Osteoblast (primary cell): ENCODE results near the gene RASSF1. TPM values are rescaled to one million over a fixed set of nuclear protein-coding genes. Genes with fewer than 3 reads are reported as not detected.

ENCODE experiments used
- DNase-seq: peaks from one replicate; pipeline ENCODE4 v3.0.0; 2011; ENCODE audit warnings: low spot score, mixed read lengths; ENCODE audit not compliant: insufficient read length; ENCODE audit errors: missing footprints
- H2AFZ ChIP-seq: 2 replicates; pipeline ENCODE4 v1.6.0; 2011; ENCODE audit warnings: mild to moderate bottlenecking, low read length
- H3K27ac ChIP-seq: 2 replicates; pipeline ENCODE4 v1.5.1; 2011; ENCODE audit warnings: mild to moderate bottlenecking, low read depth, low read length, moderate library complexity
- H3K27me3 ChIP-seq: 2 replicates; pipeline ENCODE4 v1.6.0; 2012; ENCODE audit warnings: mild to moderate bottlenecking, control low read depth, inconsistent platforms, low read length, moderate library complexity; ENCODE audit not compliant: insufficient read depth
- H3K36me3 ChIP-seq: 2 replicates; pipeline ENCODE4 v1.5.1; 2011; ENCODE audit warnings: mild to moderate bottlenecking, low read length, control low read depth, moderate library complexity; ENCODE audit not compliant: insufficient read depth
- H3K4me1 ChIP-seq: 2 replicates; pipeline ENCODE4 v1.5.1; 2011; ENCODE audit warnings: mild to moderate bottlenecking, low read length, control low read depth, moderate library complexity; ENCODE audit not compliant: insufficient read depth
- H3K4me2 ChIP-seq: 2 replicates; pipeline ENCODE4 v1.6.0; 2011; ENCODE audit warnings: mild to moderate bottlenecking, low read length; ENCODE audit not compliant: insufficient read depth
- H3K4me3 ChIP-seq: fragments of 200-600 bp; sonication (generic); 3 replicates; pipeline ENCODE4 v1.5.1; 2012; ENCODE audit warnings: mild to moderate bottlenecking, low read length, inconsistent platforms; ENCODE audit not compliant: insufficient read depth
- H3K79me2 ChIP-seq: 2 replicates; pipeline ENCODE4 v1.6.0; 2012; ENCODE audit warnings: mild to moderate bottlenecking, low read length, control low read depth, inconsistent platforms; ENCODE audit not compliant: insufficient read depth
- H3K9me3 ChIP-seq: 2 replicates; pipeline ENCODE4 v1.5.1; 2011; ENCODE audit warnings: low read depth, low read length, control low read depth
- H4K20me1 ChIP-seq: 2 replicates; pipeline ENCODE4 v1.6.0; 2012; ENCODE audit warnings: mild to moderate bottlenecking, low read length, control low read depth; ENCODE audit not compliant: insufficient read depth
- CTCF ChIP-seq: IDR thresholded peaks from 2 replicates; pipeline ENCODE4 v1.5.1; 2011; ENCODE audit warnings: mild to moderate bottlenecking, low read depth, low read length, moderate library complexity; ENCODE audit errors: extremely low read depth
- total RNA-seq: library from RNA; depleted of rRNA; stranded (reverse); fragments of >200 nt; gene quantifications from 2 replicates; pipeline ENCODE4 v1.2.3, GENCODE V29; 2012

RASSF1 gene
- total RNA-seq, 1 donor: 18.1 TPM

DNA sequence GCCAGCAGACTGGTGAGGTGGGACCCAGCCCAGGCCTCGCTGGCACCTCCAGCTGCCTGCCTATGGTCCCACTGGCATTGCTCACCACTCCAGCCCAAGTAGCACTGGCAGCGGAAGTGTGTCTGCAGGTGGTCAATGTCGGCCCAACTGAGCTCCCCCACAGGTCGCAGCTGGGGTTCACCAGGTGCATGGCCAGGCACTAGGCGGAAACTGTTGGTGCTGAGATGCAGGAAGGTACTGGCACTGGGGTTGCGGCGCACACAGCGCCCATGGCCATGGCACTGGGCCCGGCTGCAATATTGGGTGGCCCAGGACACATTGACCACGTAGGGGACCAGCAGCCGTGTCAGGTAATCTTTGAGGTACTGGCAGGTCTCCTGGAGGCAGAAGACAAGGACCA lies 22.5 kb downstream of the RASSF1 start:
- H3K27ac ChIP-seq: no peak overlapping the region
- H2AFZ ChIP-seq: no peak overlapping the region
- H3K4me1 ChIP-seq: peaks cover 14% of the 10 kb centered on the region
- H3K4me3 ChIP-seq: no peak overlapping the region
- no peak for TF ChIP-seq CTCF
- no peak for DNase-seq
- H3K27me3 ChIP-seq: no peaks in the 10 kb centered on the region
- peaks cover 41% of the 10 kb centered on the region for H4K20me1 ChIP-seq
- H3K4me2 ChIP-seq: no peak overlapping the region
- no peaks in the 10 kb centered on the region for H3K9me3 ChIP-seq
- peaks cover 28% of the 10 kb centered on the region for H3K36me3 ChIP-seq
- H3K79me2 ChIP-seq: peaks cover 31% of the 10 kb centered on the region

DNA sequence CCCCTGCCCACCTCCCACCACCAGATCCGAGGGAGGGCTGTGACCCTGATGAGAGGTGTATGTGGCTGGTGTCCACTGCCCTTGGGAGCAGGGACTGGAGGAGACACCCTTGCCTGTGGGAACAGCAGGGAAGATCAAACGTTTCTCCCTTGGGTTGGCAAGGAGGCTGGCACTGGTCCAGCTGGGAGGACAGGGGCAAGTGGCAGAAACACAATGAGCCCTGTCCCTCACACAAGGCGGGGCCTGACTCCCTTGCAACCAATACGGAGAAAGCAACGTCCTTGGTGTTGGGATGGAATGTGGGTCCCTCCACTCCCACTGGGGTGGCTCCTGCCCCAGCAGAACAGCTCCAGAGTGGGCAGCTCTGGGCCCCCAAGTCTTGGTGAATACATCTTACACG lies 23.3 kb downstream of the RASSF1 start:
- Histone ChIP-seq H3K27me3 (no peaks in the 10 kb centered on the region), H3K4me2 (no peak overlapping the region), H4K20me1 (peaks cover 41% of the 10 kb centered on the region), H3K79me2 (peaks cover 31% of the 10 kb centered on the region), H3K36me3 (peaks cover 28% of the 10 kb centered on the region), H3K9me3 (no peaks in the 10 kb centered on the region), H3K4me3 (no peak overlapping the region), H3K4me1 (peaks cover 14% of the 10 kb centered on the region), H2AFZ (no peak overlapping the region), H3K27ac (no peak overlapping the region)
- TF ChIP-seq CTCF: no peak
- peak; percentile 75 for DNase-seq

GRCh38 chr3:50316657-50317242 lies 23.9 kb downstream of the RASSF1 start:
- no peak for TF ChIP-seq CTCF
- no peak overlapping the region for H3K4me2 ChIP-seq
- no peaks in the 10 kb centered on the region for H3K27me3 ChIP-seq
- peaks cover 31% of the 10 kb centered on the region for H3K79me2 ChIP-seq
- H2AFZ ChIP-seq: no peak overlapping the region
- no peaks in the 10 kb centered on the region for H3K9me3 ChIP-seq
- DNase-seq: peak; percentile 79
- no peak overlapping the region for H3K27ac ChIP-seq
- H3K4me1 ChIP-seq: peaks cover 11% of the 10 kb centered on the region
- peaks cover 28% of the 10 kb centered on the region for H3K36me3 ChIP-seq
- peaks cover 41% of the 10 kb centered on the region for H4K20me1 ChIP-seq
- H3K4me3 ChIP-seq: no peak overlapping the region

GRCh38 chr3:50314816-50315215 lies 25.8 kb downstream of the RASSF1 start:
- peaks cover 28% of the 10 kb centered on the region for H3K36me3 ChIP-seq
- H3K27me3 ChIP-seq: no peaks in the 10 kb centered on the region
- no peak overlapping the region for H3K27ac ChIP-seq
- H3K9me3 ChIP-seq: no peaks in the 10 kb centered on the region
- no peak overlapping the region for H3K4me2 ChIP-seq
- H3K4me3 ChIP-seq: no peak overlapping the region
- H3K79me2 ChIP-seq: peaks cover 21% of the 10 kb centered on the region
- H4K20me1 ChIP-seq: peaks cover 30% of the 10 kb centered on the region
- no peak for TF ChIP-seq CTCF
- DNase-seq: no peak
- peaks cover under 1% of the 10 kb centered on the region for H3K4me1 ChIP-seq
- H2AFZ ChIP-seq: no peak overlapping the region
